Esophagus squamous epithelium (tissue), 4 donors: Measurements from ENCODE around the gene HNRNPH1.

Experiments
- POLR2A ChIP-seq, 4 donors: fragments of 450-650 bp; IDR thresholded peaks; one replicate each; pipeline ENCODE4 v1.6.1; 2017; ENCODE audit warnings: antibody characterized with exemption in 4 of 4, mild to moderate bottlenecking in 4 of 4, moderate library complexity in 3 of 4
- TF ChIP-seq, protein P1 (sequence below), 6 experiments: fragments of 450-650 bp in 4 of 6; fragments of 200-600 bp in 2 of 6; sonication (generic) in 2 of 6; IDR thresholded peaks; one replicate each; pipeline ENCODE4 v1.5.1; 2016 to 2019; ENCODE audit warnings: antibody characterized with exemption in 6 of 6, mild to moderate bottlenecking in 4 of 6, moderate library complexity in 4 of 6

- TF ChIP-seq, protein P1, sequence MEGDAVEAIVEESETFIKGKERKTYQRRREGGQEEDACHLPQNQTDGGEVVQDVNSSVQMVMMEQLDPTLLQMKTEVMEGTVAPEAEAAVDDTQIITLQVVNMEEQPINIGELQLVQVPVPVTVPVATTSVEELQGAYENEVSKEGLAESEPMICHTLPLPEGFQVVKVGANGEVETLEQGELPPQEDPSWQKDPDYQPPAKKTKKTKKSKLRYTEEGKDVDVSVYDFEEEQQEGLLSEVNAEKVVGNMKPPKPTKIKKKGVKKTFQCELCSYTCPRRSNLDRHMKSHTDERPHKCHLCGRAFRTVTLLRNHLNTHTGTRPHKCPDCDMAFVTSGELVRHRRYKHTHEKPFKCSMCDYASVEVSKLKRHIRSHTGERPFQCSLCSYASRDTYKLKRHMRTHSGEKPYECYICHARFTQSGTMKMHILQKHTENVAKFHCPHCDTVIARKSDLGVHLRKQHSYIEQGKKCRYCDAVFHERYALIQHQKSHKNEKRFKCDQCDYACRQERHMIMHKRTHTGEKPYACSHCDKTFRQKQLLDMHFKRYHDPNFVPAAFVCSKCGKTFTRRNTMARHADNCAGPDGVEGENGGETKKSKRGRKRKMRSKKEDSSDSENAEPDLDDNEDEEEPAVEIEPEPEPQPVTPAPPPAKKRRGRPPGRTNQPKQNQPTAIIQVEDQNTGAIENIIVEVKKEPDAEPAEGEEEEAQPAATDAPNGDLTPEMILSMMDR (IDR thresholded peaks at IDR 0.05): no peak
- no peak for TF ChIP-seq POLR2A (IDR thresholded peaks at IDR 0.05)
Measured at GRCh38 chr5:179648410-179648809, 24.9 kb upstream of the HNRNPH1 start.
